D341Med (cell line): ENCODE results near the gene RNF14.

Experiments used
- DNase-seq: peaks from one replicate; pipeline ENCODE4 v3.0.0; 2012; ENCODE audit warnings: low spot score

RNF14 gene

DNA sequence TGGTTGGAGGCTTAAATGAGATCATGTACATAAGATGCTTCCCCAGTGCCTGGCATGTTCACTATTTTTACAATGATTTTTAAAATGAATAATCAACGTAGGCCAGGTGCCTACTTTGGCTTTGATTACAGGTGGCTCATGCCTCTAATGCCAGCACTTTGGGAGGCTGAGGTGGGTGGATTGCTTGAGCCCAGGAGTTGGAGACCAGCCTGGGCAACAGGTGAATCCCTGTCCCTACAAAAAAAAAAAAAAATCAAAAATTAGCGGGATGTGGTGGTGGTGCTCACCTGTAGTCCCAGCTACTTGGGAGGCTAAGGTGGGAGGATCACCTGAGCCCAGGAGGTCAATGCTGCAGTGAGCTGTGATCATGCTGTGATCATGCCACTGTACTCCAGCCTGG lies 20.1 kb upstream of the RNF14 start:
- no peak for DNase-seq

DNA sequence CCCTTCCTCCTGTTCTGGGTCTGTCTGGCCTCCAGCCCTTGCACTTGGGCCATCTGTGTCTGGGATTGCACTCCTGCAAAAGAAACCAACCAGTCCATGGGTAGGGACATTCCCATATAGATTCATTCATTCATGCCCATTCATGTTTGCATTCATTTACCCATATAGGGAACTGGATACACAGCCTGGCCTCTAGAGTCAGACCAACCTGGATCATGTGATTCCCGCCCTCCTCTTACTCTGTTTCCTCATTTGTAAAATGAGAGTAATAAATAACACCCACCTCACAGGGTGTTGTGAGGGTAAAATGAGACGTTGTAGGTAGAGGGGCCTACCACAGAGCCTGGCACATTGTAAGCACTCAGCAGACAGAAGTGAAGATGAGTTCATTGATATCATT lies 19.4 kb upstream of the RNF14 start:
- no peak for DNase-seq

DNA sequence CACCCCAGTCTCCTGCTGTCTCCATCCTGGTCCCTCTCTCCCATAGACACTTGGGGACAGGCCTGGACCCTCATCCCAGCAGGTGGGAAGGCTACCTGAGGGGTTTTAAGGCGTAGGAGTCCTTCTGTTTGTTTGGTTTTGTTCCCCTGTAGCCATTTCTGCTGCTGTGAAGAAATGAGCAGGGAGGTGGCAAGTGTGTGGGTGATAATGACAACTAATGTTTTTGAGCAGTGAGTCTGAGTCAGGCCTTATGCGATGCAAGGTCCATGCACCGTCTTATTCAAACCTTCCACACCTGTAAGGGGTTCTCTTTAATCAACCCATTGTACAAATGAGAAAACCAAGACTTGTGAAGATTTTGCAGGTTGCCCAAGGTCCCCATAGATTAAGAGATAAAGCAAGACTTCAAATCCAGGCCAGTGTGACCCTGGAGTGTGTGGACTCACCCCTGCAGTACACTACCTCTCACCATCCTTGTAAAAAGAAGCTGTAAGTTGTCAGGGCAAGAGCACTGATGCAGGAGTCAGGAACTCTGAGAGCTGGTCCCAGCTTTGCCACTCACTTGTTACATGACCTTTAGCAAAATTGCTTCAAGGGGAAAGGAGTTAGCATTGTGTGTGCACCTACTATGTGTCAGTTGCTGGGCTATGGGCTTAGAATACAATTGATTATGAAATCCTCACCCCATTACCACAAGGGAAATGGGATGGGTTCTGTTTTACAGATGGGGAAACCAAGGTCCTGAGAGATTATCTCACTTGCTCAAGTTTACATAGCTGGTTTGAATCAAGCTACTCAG lies 18.5 kb upstream of the RNF14 start:
- DNase-seq: no peak

DNA sequence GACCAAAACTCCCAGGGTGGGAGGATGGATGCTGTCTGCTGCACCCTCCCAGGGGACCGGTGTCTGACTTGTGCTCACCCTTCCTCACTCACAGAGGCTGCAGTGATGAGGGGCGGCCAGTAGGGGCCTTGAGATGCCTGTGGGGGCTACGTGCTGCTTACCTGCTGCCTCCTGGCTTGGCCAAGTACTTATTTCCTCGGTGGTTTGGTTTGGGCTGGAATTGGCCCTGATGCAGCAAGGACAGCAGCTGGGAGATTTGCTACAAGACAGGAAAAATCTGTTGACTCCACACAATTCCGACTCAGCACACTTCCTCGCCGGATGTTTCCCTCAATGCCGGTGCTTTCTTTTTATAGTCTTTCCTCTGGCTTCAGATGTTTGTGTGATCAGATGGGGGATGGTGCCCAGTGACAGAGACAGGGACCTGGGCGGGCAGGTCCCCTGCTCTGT lies 17.5 kb upstream of the RNF14 start:
- DNase-seq: peak; percentile 72

DNA sequence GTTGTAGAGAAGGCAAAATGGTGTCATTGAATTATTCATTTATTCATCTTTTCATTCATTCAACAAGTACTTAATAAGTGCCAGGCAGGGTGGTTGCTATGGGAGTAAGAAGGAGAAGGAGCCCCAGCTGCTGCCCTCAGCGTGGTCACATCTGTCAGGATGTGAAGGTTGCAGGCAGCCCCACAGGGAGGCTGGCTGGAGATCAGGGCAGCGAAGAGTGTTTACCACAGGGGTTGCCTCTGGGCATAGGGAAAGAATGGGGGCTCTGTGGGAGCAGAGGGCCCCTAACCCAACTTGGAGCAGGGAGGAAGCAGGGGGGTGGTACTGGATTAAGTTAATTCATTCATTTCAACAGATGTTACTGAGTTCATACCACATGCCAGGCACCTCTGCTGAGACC lies 16.9 kb upstream of the RNF14 start:
- DNase-seq: no peak

DNA sequence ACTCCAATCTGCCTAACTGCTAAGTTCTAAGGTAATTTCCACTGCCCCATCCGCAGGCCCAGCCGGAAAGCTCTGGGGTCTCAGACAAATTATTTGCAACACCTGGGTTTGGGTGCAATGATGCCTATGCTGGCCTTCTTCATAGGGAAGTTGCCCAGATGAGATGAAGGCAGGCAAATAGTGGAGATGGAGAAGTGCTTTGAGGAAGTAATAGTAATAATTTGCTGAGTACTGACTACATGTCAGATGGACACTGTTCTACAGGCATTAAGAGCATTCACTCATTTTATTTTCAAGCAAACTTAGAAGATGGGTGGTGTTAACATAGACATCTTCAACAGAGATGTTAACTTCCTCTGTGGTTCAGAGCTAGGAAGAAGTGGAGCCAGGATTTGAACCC lies 14.7 kb upstream of the RNF14 start:
- no peak for DNase-seq

DNA sequence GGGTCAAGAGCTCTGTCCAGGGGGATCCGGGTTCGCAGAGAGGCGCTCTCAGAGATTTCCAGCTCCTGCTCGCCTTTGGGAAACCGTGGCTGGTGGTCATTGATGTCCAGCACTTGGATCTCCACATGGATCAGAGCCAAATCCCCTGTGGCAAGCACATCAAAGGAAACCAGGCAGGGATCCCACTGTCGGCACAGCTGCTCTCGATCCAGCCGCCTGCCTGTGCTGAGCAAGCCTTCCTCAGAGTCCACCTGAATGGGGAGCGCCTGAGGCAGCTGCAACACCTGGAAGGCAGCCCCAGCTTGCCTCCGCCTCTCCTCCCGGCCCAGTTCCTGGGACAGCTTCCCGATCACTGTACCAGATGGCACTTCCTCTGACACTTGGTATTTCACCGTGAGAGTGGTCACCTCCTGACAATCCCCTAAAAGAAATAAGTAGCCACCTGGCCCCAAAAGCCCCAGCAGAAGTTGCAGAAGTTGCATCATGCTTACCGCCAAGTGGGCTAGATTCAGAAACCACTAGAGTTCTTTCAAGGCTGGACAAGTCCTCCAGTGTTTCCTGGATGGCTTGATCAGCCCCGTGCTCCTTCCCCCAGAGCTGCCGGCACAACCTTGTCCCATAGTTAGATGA lies 11.4 kb upstream of the RNF14 start:
- DNase-seq: no peak

DNA sequence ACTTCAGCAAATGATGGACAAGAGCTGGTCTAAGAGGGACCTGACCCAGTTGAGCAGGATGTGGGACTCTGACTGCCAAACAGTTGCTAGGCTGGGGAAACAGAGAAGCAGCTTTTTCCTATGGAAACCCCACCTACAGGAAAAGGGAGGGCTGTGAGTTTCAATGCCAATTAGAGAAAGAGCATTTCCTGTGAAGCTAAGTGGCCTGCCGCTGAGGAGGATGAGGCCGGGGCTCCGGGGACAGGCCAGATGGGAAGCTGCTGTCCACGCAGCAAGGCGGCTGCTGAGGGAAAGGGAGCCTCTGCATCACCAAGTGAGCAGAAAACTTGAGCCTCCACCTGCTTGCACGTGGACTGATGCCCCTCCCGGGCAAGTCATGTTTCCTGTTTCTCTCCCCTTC lies 10.8 kb upstream of the RNF14 start, which contains the start of gene PCDH12:
Gene PCDH12 (minus strand): TSS at position 90 of the 400 bp plus-strand sequence. CDS start 351 bp downstream, outside the sequence.
- no peak for DNase-seq

DNA sequence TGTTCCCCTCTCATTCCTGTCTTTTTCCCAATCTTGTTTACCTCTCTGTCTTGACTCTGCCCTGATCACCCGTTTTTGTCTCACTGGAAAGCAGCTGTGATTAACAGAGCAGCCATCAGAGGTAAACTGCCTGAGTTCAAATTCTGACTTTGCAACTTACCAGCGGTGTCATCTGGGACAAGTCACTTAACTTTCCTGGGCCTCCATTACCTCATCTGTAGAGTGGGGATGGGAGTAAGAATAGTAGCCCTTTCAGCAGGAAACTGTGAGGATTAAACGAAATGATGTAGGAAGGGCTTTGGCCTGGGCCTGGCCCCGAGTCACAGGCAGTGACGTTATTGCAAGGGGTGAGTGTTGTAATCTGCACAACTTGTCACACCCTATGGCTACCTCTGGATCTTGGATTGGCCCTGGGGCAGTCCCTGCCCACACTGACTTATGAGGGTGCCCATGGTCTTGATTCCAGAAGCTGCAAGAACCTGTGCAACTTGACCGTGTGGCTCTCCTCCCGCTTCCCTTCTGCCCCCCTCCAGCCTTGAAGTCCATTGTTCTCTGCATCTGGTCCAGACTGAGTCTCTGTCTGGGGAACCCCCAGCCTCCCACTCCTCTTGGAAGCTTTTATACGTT lies 10.2 kb upstream of the RNF14 start:
- no peak for DNase-seq

DNA sequence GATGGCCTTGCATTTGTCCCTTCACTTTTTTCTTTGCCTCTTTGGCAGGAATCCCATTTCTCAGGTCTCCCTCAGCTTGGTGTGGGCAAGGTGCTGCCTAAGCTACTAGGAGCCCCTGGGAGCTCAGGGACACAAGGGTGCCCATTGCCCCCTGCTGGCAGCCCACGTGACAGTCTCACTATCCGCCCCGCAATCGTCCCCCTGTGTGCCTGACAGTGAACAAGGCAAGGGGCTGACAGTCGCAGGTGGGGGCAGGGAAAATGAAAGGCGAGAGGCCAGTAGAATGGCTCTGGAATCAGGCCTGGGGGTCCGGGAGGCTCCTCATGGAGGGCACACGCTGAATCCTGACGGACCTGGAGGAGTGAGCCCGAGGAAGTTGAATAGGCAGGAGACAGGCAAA lies 8.9 kb upstream of the RNF14 start:
- DNase-seq: peak; percentile 50

DNA sequence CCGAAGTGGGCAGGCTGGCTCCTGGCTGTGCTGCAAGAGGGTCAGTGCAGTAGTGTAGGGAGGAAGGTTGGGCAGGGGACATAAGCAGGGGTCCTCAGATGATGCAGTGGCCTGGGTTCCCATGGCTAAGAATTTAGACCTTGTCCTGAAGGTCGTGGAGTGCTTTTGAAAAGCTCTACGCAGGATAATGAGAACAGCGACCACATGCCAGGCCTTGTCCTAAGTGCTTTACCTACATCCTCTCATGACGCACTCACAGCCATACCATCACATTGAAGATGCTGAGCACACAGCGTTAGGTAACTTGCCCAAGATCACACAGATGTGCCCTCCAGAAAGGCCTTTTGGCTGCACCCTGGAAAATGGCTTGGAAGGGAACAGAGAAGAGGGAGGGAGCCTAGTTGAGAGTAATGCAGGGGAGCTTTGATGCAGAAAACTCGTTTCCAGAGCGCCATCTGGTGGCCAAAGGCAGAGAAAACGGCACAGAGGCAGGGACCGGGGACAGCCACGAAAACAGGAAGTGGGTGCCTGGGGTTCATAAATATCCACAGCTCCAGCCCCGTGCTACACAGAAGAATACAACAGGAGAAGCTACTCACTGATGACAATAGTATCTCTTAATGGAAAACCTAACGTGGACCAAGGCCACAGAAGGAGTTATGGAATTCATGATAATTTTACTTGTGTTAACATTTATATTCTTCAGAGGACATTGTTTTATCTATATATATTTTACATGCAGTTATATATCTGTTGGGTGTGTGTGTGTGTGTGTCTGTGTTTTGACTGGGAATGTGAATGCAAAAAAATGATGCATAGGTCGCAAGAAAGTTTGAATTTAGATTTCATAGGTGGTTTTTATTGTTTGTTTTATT lies 8.2 kb upstream of the RNF14 start:
- peak; percentile 85 for DNase-seq

DNA sequence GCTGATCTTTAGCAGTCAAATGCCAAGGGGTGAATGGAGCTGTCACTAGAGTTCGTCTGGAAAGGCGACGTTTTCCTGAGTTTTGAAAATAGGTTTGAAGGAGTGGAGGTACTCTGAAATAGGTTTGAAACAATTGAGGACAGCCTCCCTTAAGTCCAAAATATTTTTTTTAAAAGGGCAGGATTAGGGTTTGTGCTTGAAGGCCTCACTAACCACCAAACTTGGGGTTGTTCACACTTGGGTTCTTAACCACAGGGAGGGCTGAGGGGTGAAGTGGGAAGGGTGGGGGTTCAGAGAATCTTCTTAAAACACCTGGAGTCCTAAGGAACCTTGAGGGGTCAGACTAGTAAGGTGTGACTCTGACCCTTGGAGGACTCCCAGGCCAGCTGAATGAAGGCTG lies 7.4 kb upstream of the RNF14 start:
- no peak for DNase-seq

DNA sequence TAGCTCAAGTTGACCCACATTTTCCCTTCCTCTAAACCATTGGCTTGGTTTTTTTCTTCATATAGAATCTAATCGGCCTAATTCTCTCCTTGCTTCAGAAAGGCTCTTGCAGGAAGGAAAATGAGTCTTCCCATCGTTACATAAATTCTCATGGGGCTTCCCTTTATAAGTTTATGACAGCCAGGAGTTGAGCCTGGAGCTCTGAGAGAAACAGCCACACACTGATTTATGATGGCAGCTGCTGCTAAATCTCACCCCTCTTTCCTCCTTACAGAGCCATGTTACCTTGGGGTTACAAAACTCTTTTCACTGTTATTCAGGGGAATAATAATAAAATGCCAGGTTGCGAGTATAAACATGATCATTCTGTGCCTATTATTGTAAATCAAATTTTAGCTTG lies 5.2 kb upstream of the RNF14 start:
- no peak for DNase-seq

DNA sequence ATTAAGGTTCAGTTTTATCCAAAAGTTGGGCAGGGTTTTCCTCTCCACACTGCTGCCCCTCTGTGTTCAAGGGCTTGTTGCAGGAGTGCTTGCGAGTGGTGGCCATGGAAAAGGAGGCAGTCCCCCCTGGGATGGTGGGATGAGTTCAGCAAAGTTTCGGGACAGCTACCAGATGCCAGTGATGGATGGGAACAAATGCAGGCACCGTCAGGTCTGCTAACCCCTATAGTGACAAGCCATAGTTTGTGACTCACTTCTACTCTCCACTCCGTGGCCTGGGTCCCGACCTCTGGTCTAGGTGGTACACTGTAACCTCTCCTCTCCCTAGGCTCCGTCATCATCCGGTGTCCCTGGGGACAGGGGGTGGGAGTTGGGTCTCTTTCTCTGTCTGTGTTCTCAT lies 3.8 kb upstream of the RNF14 start:
- DNase-seq: no peak

DNA sequence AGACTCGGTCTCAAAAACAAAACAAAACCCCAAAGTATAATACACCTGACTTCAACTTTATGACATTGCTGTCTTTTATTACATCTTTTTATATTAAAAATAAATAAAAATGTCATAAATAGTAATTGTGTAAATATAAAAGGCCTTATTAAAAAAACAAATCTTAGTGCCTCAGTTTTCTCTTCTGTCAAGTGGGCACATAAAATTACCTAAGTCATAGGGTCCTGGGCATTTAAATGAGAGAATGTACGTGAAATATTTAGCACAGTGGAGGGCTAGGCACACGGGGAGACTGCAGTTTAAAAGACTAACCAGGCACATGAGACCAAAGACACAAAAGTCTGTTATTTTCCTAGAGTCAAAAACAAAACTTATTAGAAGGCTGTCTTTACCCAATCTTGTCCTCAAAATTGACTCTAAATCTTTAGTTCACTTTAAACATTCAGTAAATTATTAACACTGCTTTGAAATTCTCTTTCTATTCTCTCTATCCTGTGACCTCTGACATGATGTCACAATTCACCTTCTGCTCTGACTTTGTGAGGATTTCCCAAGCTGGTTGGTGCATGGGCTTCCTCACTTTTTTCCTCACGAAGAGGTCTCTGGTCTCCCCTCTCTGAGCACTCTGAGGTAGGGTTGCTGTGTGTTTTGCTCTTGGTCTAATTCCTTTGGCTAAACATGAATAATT lies 2.5 kb upstream of the RNF14 start:
- no peak for DNase-seq

DNA sequence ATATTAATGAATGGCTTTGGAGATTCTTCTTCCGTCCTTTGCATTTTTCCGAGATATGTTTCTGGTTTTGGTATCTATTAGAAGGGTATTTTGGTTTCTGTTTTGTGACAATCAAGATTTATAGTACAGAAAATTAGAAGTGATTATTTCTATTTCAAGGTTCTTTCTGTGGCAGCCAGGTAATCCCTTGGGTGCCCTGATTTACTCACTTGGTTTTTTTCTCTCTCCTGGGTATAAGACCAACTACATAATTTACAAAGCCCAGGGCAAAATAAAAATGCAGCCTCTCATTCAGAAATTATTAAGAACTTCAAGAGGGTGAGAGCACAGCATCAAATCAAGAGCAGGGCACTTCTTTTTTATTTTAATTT lies 2.0 kb upstream of the RNF14 start:
- no peak for DNase-seq

DNA sequence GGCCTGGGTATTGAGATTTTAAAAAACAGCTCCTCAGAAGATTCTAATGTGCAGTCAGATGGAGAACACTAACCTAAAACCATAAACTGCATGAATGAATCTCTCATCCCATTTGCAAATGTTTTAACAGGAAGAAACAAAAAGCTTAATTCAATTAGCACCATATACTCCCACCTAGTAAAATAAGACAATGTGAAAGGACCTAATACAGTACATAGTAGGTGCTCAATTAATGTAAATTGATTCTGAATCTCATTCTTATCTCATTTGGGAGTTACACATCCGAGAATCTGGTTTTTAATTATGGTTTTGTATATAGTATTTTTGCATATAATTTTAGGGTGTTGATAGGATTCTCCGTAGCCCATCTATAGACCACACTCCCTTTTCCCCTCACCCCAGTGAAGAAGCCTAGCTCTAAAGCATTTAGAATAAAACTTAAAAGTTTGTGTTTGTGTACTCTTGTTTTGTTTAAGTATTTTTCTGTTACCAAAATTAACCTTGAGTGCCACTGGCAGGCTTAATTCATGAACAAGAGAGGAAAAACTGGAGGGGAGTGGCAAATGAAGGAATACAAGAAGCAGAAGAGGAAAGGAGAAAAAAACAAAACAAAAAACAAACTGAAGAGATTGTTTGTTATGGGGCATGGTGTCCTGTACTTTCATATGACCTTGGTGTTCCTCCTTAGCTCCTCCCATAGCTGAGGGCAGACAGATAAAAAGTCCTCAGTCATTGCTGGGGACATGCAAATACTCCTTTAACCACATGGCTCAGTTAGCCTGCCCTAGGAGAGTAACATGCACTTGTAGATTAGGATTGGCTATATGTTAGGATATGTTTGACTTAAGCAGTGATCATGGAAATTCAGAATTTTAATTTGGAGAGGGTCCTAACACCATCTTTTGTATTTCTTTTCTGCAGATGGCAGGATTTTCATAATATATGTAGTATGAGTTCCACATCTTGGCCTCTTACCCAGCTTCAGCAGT lies 1.2 kb downstream of the RNF14 start:
- no peak for DNase-seq

DNA sequence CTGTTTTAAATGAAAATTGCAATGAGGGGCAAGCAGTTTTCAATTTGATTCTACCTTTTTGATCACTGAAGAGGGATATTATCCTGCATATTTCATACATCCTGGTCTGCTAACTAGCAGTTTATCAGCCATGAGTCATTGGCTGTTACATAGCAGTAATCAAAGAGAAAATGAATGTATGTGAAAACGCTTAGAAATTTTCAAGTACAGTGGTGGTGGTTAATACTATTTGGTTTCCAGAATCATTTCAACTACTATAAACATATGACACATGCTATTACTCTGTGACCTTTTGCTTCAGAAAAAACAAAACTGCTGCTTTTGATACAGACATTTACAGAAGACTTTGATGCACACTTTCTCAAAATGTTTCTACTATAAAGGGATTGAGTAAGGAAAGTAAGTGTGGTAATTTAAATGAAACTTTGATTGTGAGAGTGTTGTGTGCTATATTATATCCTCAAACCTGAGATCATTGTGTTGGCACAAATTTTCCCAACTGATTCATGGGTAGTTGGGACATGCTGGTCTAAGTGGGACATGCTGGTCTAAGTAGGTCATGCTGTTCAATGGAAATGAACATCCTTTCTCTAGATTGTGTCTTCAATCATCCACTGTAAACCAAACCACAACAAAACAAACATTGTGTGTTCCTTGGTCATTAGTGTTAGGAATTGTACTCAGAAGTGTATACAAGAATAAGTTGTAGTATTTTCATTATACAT lies 5.1 kb downstream of the RNF14 start:
- no peak for DNase-seq

DNA sequence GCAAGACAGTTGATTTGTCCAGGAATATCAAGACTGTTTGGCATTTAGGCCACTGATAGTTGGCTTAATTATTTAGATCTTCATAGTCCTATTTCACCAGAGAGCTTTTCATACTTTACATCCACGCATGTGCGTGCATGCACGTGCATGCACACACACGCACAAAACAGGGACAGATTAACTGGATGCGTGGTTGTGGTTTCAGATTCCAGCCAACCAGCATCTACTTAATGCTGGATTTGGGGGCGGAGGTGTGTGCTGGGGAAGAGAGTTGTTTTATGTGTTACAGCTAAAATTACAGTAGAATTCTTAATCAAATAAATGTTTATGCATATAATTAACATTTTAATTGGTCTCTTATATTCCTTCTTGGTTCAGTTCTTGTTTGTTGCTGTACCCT lies 7.3 kb downstream of the RNF14 start:
- DNase-seq: no peak

DNA sequence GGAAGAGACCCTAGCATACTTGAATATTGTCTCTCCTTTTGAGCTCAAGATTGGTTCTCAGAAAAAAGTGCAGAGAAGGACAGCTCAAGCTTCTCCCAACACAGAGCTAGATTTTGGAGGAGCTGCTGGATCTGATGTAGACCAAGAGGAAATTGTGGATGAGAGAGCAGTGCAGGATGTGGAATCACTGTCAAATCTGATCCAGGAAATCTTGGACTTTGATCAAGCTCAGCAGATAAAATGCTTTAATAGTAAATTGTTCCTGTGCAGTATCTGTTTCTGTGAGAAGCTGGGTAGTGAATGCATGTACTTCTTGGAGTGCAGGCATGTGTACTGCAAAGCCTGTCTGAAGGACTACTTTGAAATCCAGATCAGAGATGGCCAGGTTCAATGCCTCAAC lies 9.5 kb downstream of the RNF14 start:
- no peak for DNase-seq
